HCT116 (cell line): Measurements from ENCODE around the gene CFDP1. TPM values are rescaled to one million over a fixed set of nuclear protein-coding genes. Genes with fewer than 3 reads are reported as not detected.

Experiments used
- ATAC-seq: fragments of 200-7000 bp; cut with Tn5 transposase; 2 replicates; pipeline ENCODE4 v1.9.1; 2020; ENCODE audit warnings: mild to moderate bottlenecking, moderate library complexity
- BruUV-seq: library from RNA; stranded (reverse); fragments of 400-500 nt; replicated peaks from 2 replicates; lab custom pipeline; 2021; lab: Mats Ljungman, UMichigan
- CTCF ChIA-PET: fragments of 300-600 bp; sonication (Branson Sonifier 250); formaldehyde crosslinking; loops from one replicate; lab custom pipeline; 2021; ENCODE audit warnings: antibody characterized with exemption; lab: Charles Lee
- POLR2A ChIA-PET: fragments of 300-600, 350-600 bp; sonication (Branson Sonifier 250); formaldehyde crosslinking; loops from one replicate; lab custom pipeline; 2021; ENCODE audit warnings: antibody characterized with exemption; lab: Charles Lee
- RAD21 ChIA-PET, 2 experiments: fragments of 300-600 bp; sonication (Branson Sonifier 250); formaldehyde crosslinking; loops; one replicate each; lab custom pipeline; 2023; ENCODE audit warnings: low total read pairs in 2 of 2; ENCODE audit not compliant: uncharacterized antibody in 2 of 2, unreplicated experiment in 2 of 2, low non-redundant PET in 1 of 2; lab: Charles Lee
- DNase-seq: peaks from one replicate; pipeline ENCODE4 v3.0.0-alpha.2; 2010; ENCODE audit warnings: low read depth, low spot score
- H2AFZ ChIP-seq: fragments of 200-600 bp; shearing (Covaris generic), sonication (generic); 2 replicates; pipeline ENCODE4 v1.6.1; 2017; ENCODE audit warnings: low read depth, mixed run types, mixed read lengths, antibody characterized with exemption, low read length; ENCODE audit not compliant: poor library complexity, severe bottlenecking
- H3K27ac ChIP-seq: 2 replicates; pipeline ENCODE4 v1.5.1; 2012; ENCODE audit warnings: low read depth, low read length
- H3K27me3 ChIP-seq: fragments of 200-600 bp; sonication (generic); 2 replicates; pipeline ENCODE4 v1.6.1; 2016; ENCODE audit warnings: mixed run types, low read length, mixed read lengths; ENCODE audit not compliant: insufficient read depth
- H3K36me3 ChIP-seq, 2 experiments: fragments of 200-500 bp in 1 of 2; fragments of 200-600 bp in 1 of 2; sonication (Bioruptor generic) in 1 of 2; sonication (generic) in 1 of 2; 2 replicates each; pipeline versions ENCODE4 v1.5.1 to v1.6.1; 2014 to 2016; ENCODE audit warnings: low read length in 2 of 2, inconsistent platforms in 1 of 2, mixed read lengths in 1 of 2, mixed run types in 1 of 2; ENCODE audit not compliant: insufficient read depth in 2 of 2, control insufficient read depth in 1 of 2
- H3K4me1 ChIP-seq, 2 experiments: fragments of 200-600 bp in 1 of 2; sonication (generic) in 1 of 2; 2 replicates each; pipeline versions ENCODE4 v1.5.1 to v1.6.1; 2012 to 2017; ENCODE audit warnings: low read length in 2 of 2, inconsistent platforms in 1 of 2, mild to moderate bottlenecking in 1 of 2, mixed read lengths in 1 of 2, mixed run types in 1 of 2, moderate library complexity in 1 of 2; ENCODE audit not compliant: insufficient read depth in 2 of 2, control insufficient read depth in 1 of 2
- H3K4me2 ChIP-seq: fragments of 200-600 bp; sonication (generic); 2 replicates; pipeline ENCODE4 v1.6.1; 2017; ENCODE audit warnings: mixed run types, low read length, mixed read lengths
- H3K4me3 ChIP-seq, 2 experiments: fragments of 200-600 bp in 1 of 2; sonication (generic) in 1 of 2; replicated peaks in 1 of 2; 2 replicates each; pipeline ENCODE4 v1.5.1; 2011 to 2016; ENCODE audit warnings: low read length in 2 of 2, control low read depth in 1 of 2, low read depth in 1 of 2, mild to moderate bottlenecking in 1 of 2, mixed read lengths in 1 of 2, mixed run types in 1 of 2
- H3K79me2 ChIP-seq: fragments of 200-600 bp; sonication (generic); 2 replicates; pipeline ENCODE4 v1.6.1; 2017; ENCODE audit warnings: mild to moderate bottlenecking, mixed run types, low read length, moderate library complexity, mixed read lengths; ENCODE audit not compliant: insufficient read depth
- H3K9ac ChIP-seq: fragments of 200-600 bp; sonication (generic); 2 replicates; pipeline ENCODE4 v1.6.1; 2016; ENCODE audit warnings: low read length, mixed read lengths
- H3K9me2 ChIP-seq: fragments of 200-600 bp; sonication (generic), shearing (Covaris generic); 2 replicates; pipeline ENCODE4 v1.6.1; 2017; ENCODE audit warnings: mixed run types, mild to moderate bottlenecking, moderate library complexity; ENCODE audit not compliant: insufficient read depth
- H3K9me3 ChIP-seq, 2 experiments: fragments of 200-500 bp in 1 of 2; fragments of 200-600 bp in 1 of 2; sonication (Bioruptor generic) in 1 of 2; sonication (generic) in 1 of 2; 2 replicates each; pipeline ENCODE4 v1.6.1; 2014 to 2017; ENCODE audit warnings: low read length in 2 of 2, mixed read lengths in 2 of 2, inconsistent platforms in 1 of 2, low read depth in 1 of 2, mild to moderate bottlenecking in 1 of 2, mixed run types in 1 of 2, moderate library complexity in 1 of 2; ENCODE audit not compliant: control insufficient read depth in 1 of 2, insufficient read depth in 1 of 2
- H4K20me1 ChIP-seq: fragments of 200-600 bp; sonication (generic), shearing (Covaris generic); 2 replicates; pipeline ENCODE4 v1.6.1; 2017; ENCODE audit warnings: mixed run types, mild to moderate bottlenecking, moderate library complexity; ENCODE audit not compliant: insufficient read depth
- CBX3 ChIP-seq: IDR thresholded peaks from 2 replicates; pipeline ENCODE4 v1.6.1; 2012; ENCODE audit warnings: low read depth
- CEBPB ChIP-seq: IDR thresholded peaks from 2 replicates; pipeline ENCODE4 v1.6.1; 2012; ENCODE audit warnings: low read depth
- ELF1 ChIP-seq: IDR thresholded peaks from 2 replicates; pipeline ENCODE4 v1.6.1; 2012; ENCODE audit warnings: low read depth, borderline replicate concordance
- EZH2 ChIP-seq: fragments of 200-600 bp; sonication (generic); IDR thresholded peaks from 2 replicates; pipeline ENCODE4 v1.6.1; 2017; ENCODE audit warnings: antibody characterized with exemption, mixed run types
- POLR2AphosphoS5 ChIP-seq: IDR thresholded peaks from 2 replicates; pipeline ENCODE4 v1.6.1; 2011; ENCODE audit warnings: mild to moderate bottlenecking, low read depth, low read length, moderate library complexity
- RAD21 ChIP-seq: IDR thresholded peaks from 2 replicates; pipeline ENCODE4 v1.6.1; 2012; ENCODE audit warnings: low read depth, mild to moderate bottlenecking
- SP1 ChIP-seq: IDR thresholded peaks from 2 replicates; pipeline ENCODE4 v1.6.1; 2012; ENCODE audit warnings: low read depth
- TCF7L2 ChIP-seq: IDR thresholded peaks from 2 replicates; pipeline ENCODE4 v1.7.0; 2011; ENCODE audit warnings: borderline replicate concordance, inconsistent platforms; ENCODE audit not compliant: insufficient read depth, insufficient read length; ENCODE audit errors: extremely low read depth
- ZNF274 ChIP-seq: fragments of 200-500 bp; sonication (Bioruptor generic); IDR thresholded peaks from 2 replicates; pipeline ENCODE4 v1.6.1; 2014; ENCODE audit warnings: mild to moderate bottlenecking, low read depth, low read length, inconsistent platforms
- intact Hi-C: fragments of 100-400 bp; cut with micrococcal nuclease; formaldehyde crosslinking; loops from 2 replicates; pipeline ENCODE4 v1.10.0; 2022
- total RNA-seq: library from RNA; stranded (reverse); gene quantifications from one replicate; pipeline ENCODE4 v1.2.1, GENCODE V29; 2021; ENCODE audit not compliant: unreplicated experiment
- TF ChIP-seq, protein P1 (sequence below): IDR thresholded peaks from 2 replicates; pipeline ENCODE4 v1.6.1; 2012
- TF ChIP-seq, protein P2 (sequence below), 3 experiments: fragments of 200-600 bp in 1 of 3; sonication (generic) in 1 of 3; IDR thresholded peaks in 2 of 3; conservative IDR thresholded peaks in 1 of 3; 2 replicates each; pipeline ENCODE4 v1.5.1; 2012 to 2017; ENCODE audit warnings: low read depth in 2 of 3, low read length in 2 of 3, antibody characterized with exemption in 1 of 3, borderline replicate concordance in 1 of 3, control low read depth in 1 of 3, mild to moderate bottlenecking in 1 of 3, mixed read lengths in 1 of 3, mixed run types in 1 of 3, moderate library complexity in 1 of 3; ENCODE audit not compliant: insufficient read depth in 1 of 3

The CFDP1 gene
- total RNA-seq, 1 experiment from 2014 or later: 45.3 TPM

DNA sequence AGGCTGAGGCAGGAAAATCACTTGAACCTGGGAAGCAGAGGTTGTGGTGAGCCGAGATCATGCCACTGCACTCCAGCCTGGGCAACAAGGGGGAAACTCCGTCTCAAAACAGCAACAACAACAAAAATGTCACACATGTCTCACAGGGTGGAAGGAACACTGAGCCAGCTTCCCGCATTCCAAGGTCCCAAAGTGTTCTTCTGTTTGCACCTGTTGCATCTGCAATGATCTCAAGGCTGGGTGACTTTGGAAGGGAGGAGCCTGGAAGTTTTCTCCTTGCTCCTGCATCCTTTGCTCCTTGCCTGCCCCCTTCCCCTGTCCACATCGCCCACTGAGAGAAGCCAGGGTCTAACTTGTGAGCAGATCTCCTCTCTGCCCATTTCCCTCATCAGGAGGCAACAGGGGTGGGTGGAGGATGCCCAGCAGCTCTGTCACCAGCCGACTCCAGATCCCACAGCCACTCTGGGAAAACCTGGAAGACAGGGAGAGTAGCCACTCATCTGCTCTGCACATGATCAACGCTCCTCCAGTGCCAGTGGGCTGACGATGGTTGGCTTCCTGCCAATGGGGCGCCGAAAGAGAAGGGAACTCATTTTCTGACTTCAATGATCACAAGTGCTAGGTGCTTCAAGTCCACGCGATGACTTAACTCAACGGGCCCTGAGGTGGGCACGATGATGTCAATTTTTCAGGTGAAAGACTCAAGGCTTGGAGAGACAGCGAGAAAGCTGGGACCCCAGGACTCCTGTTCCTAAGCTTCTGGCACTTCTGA lies 49.3 kb upstream of the CFDP1 start:
- Histone ChIP-seq H3K36me3 (no peaks in the 10 kb centered on the region), H3K4me2 (peak overlapping the region; percentile 72), H3K27me3 (no peaks in the 10 kb centered on the region), H3K9me2 (no peaks in the 10 kb centered on the region), H3K27ac (peak overlapping the region; percentile 99), H3K79me2 (no peaks in the 10 kb centered on the region), H3K9ac (peak overlapping the region; percentile 60), H3K4me3 (peak overlapping the region; percentile 4 to 46; a peak in 3 of 4 replicates), H3K9me3 (no peaks in the 10 kb centered on the region), H4K20me1 (no peaks in the 10 kb centered on the region), H2AFZ (no peak overlapping the region), H3K4me1 (peaks cover 44 to 67% of the 10 kb centered on the region in 2 experiments)
- ATAC-seq: no peak
- DNase-seq: no peak
- ChIA-PET RAD21 (no interaction called here), CTCF (interaction anchor here (0.9 to 3.4 kb wide), 2 partner anchors 9 to 35 kb away, joined by 4 to 23 read pairs; no protein-coding TSS in a partner anchor), POLR2A (interaction anchor here (1.2 kb wide), 2 partner anchors 13 to 38 kb away, joined by 3 to 7 read pairs; partner anchors contain the start of gene CHST6)
- no TSS peak for BruUV-seq
- intact Hi-C loops: no loop called here
- TF ChIP-seq CBX3 (no peak), POLR2AphosphoS5 (no peak), RAD21 (no peak), TCF7L2 (no peak)

DNA sequence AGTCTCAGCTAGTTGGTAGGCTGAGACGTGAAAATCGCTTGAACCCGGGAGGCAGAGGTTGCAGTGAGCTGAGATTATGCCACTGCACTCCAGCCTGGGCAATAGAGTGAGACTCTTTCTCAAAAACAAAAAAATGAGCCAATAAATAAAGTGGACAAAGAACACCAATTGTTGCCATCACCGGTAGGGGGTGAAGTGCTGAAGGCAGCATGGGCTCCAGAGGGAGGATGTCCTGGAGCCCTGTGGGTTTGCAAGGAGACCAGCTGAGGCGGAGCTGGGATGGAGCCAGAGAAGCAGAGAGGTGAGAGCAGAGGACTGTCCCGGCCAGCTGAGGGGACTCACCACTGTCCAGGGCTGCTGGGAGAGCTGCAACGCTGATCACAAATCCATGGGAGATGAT lies 48.2 kb upstream of the CFDP1 start:
- no peak overlapping the region for H3K4me2 ChIP-seq
- H2AFZ ChIP-seq: no peak overlapping the region
- H3K27me3 ChIP-seq: no peaks in the 10 kb centered on the region
- H3K9ac ChIP-seq: no peak overlapping the region
- no TSS peak for BruUV-seq
- no peak for ATAC-seq
- no peaks in the 10 kb centered on the region for H3K9me2 ChIP-seq
- no peaks in the 10 kb centered on the region for H3K9me3 ChIP-seq
- POLR2A ChIA-PET: no interaction called here
- H3K4me3 ChIP-seq: no peak overlapping the region
- RAD21 ChIA-PET: no interaction called here
- H3K27ac ChIP-seq: no peak overlapping the region
- no peaks in the 10 kb centered on the region for H4K20me1 ChIP-seq
- CTCF ChIA-PET: no interaction called here
- H3K79me2 ChIP-seq: no peaks in the 10 kb centered on the region
- peaks cover 44 to 69% of the 10 kb centered on the region in 2 experiments for H3K4me1 ChIP-seq
- TF ChIP-seq, protein P1, sequence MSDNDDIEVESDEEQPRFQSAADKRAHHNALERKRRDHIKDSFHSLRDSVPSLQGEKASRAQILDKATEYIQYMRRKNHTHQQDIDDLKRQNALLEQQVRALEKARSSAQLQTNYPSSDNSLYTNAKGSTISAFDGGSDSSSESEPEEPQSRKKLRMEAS: no peak
- TF ChIP-seq, protein P2, sequence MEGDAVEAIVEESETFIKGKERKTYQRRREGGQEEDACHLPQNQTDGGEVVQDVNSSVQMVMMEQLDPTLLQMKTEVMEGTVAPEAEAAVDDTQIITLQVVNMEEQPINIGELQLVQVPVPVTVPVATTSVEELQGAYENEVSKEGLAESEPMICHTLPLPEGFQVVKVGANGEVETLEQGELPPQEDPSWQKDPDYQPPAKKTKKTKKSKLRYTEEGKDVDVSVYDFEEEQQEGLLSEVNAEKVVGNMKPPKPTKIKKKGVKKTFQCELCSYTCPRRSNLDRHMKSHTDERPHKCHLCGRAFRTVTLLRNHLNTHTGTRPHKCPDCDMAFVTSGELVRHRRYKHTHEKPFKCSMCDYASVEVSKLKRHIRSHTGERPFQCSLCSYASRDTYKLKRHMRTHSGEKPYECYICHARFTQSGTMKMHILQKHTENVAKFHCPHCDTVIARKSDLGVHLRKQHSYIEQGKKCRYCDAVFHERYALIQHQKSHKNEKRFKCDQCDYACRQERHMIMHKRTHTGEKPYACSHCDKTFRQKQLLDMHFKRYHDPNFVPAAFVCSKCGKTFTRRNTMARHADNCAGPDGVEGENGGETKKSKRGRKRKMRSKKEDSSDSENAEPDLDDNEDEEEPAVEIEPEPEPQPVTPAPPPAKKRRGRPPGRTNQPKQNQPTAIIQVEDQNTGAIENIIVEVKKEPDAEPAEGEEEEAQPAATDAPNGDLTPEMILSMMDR (IDR thresholded peaks at IDR 0.05 in 2 of 3, conservative IDR thresholded peaks at IDR 0.05 in 1 of 3; ENCODE audit: borderline replicate concordance in 1 of 3, insufficient read depth in 1 of 3, low read depth in 2 of 3, low read length in 2 of 3): peak in 2 of 3 experiments; percentile 24 to 35; a peak in 2 of 6 replicates
- TF ChIP-seq CEBPB (no peak), ZNF274 (no peak), EZH2 (no peak), RAD21 (0 out of 2 replicates have a peak, but pooled peaks have one; percentile 22), ELF1 (no peak), SP1 (no peak)
- no peaks in the 10 kb centered on the region for H3K36me3 ChIP-seq
- DNase-seq: no peak
- intact Hi-C loops: no loop called here
